ENCODE measurements around the gene PPFIA1.

GRCh38 chr11:70410276-70411205 is 140.1 kb downstream of the PPFIA1 start:
- TF ChIP-seq EP300 (IDR thresholded peaks at IDR 0.05) (no peak), POLR2A (IDR thresholded peaks at IDR 0.05) (no peak), POLR2AphosphoS5 (IDR thresholded peaks at IDR 0.05) (no peak), CTCF (IDR thresholded peaks at IDR 0.05) (no peak)

All from sigmoid colon (tissue), 4 donors.